ENCODE measurements around the gene SORCS2.

Gene SORCS2

GRCh38 chr4:7522452-7523220 is 330.3 kb downstream of the SORCS2 start:
- no peak for DNase-seq

- no peak for DNase-seq
Observed at GRCh38 chr4:7523526-7523925, 331.2 kb downstream of the SORCS2 start.

- DNase-seq: no peak
Observed at GRCh38 chr4:7524064-7524682, 331.8 kb downstream of the SORCS2 start.

GRCh38 chr4:7524843-7525242 is 332.5 kb downstream of the SORCS2 start:
- no peak for DNase-seq

- no peak for DNase-seq
Observed at GRCh38 chr4:7526491-7526890, 334.2 kb downstream of the SORCS2 start.

- no peak for DNase-seq
Observed at GRCh38 chr4:7526929-7527535, 334.7 kb downstream of the SORCS2 start.

GRCh38 chr4:7529368-7530080 is 337.2 kb downstream of the SORCS2 start:
- no peak for DNase-seq

GRCh38 chr4:7530082-7530481 is 337.7 kb downstream of the SORCS2 start:
- no peak for DNase-seq

- no peak for DNase-seq
Observed at GRCh38 chr4:7530932-7531639, 338.7 kb downstream of the SORCS2 start.

GRCh38 chr4:7531640-7531994 is 339.3 kb downstream of the SORCS2 start:
- DNase-seq: no peak

GRCh38 chr4:7532043-7532442 is 339.7 kb downstream of the SORCS2 start:
- DNase-seq: no peak

GRCh38 chr4:7533267-7533666 is 340.9 kb downstream of the SORCS2 start:
- DNase-seq: no peak

GRCh38 chr4:7535094-7535493 is 342.8 kb downstream of the SORCS2 start:
- DNase-seq: no peak

GRCh38 chr4:7535619-7536018 is 343.3 kb downstream of the SORCS2 start:
- no peak for DNase-seq

GRCh38 chr4:7536876-7537275 is 344.5 kb downstream of the SORCS2 start:
- no peak for DNase-seq

- no peak for DNase-seq
Observed at GRCh38 chr4:7537853-7538400, 345.6 kb downstream of the SORCS2 start.

GRCh38 chr4:7538518-7538917 is 346.2 kb downstream of the SORCS2 start:
- no peak for DNase-seq

- no peak for DNase-seq
Observed at GRCh38 chr4:7539186-7539585, 346.8 kb downstream of the SORCS2 start.

GRCh38 chr4:7539659-7540058 is 347.3 kb downstream of the SORCS2 start:
- no peak for DNase-seq

- no peak for DNase-seq
Observed at GRCh38 chr4:7540206-7540605, 347.9 kb downstream of the SORCS2 start.

- DNase-seq: no peak
Observed at GRCh38 chr4:7540654-7541413, 348.5 kb downstream of the SORCS2 start.

- DNase-seq: no peak
Observed at GRCh38 chr4:7541414-7541810, 349.1 kb downstream of the SORCS2 start.

All from NCI-H1694 treated with DMSO at 0.1 percent for 48 hours (cell line).